B cell (primary cell): ENCODE measurements around the gene TRERF1. TPM values are rescaled to one million over a fixed set of nuclear protein-coding genes. Genes with fewer than 3 reads are reported as not detected.
A peak's percentile ranks its signal among the peaks of the same experiment; 100 is the strongest.

Experiments
- ATAC-seq: fragments of 200-7000 bp; cut with Tn5 transposase; one replicate; pipeline ENCODE4 v1.10.0; 2021; ENCODE audit warnings: low read depth, mild to moderate bottlenecking, moderate number of reproducible peaks, moderate library complexity
- CTCF ChIA-PET: fragments of 350-600 bp; sonication (Branson Sonifier 250); formaldehyde crosslinking; loops from one replicate; lab custom pipeline; 2021; ENCODE audit warnings: antibody characterized with exemption, inconsistent platforms; lab: Charles Lee
- POLR2A ChIA-PET: fragments of 350-600 bp; sonication (Branson Sonifier 250); formaldehyde crosslinking; loops from one replicate; lab custom pipeline; 2021; ENCODE audit warnings: antibody characterized with exemption; lab: Charles Lee
- DNase-seq: peaks from one replicate; pipeline ENCODE4 v3.0.0; 2013
- H2AFZ ChIP-seq: 2 replicates; pipeline ENCODE4 v1.6.1; 2012; ENCODE audit warnings: mild to moderate bottlenecking, low read depth, low read length; ENCODE audit not compliant: insufficient read depth, poor library complexity, severe bottlenecking
- H3K27ac ChIP-seq, 2 donors: 1 replicate in 1 of 2; 2 replicates in 1 of 2; pipeline ENCODE4 v1.5.1; 2012 to 2013; ENCODE audit warnings: low read length in 2 of 2, mild to moderate bottlenecking in 2 of 2, moderate library complexity in 1 of 2
- H3K27me3 ChIP-seq, 4 experiments: fragments of 200-600 bp in 1 of 4; sonication (generic) in 1 of 4; replicated peaks in 1 of 4; 1 replicate in 2 of 4; 2 replicates in 2 of 4; pipeline versions ENCODE4 v1.6.1 to v1.7.0; 2013 to 2016; ENCODE audit warnings: low read length in 3 of 4, mild to moderate bottlenecking in 2 of 4, mixed read lengths in 1 of 4, moderate library complexity in 1 of 4; ENCODE audit not compliant: insufficient read depth in 4 of 4, control insufficient read depth in 3 of 4; ENCODE audit errors: control extremely low read depth in 1 of 4
- H3K36me3 ChIP-seq, 2 experiments: replicated peaks in 1 of 2; 1 replicate in 1 of 2; 2 replicates in 1 of 2; pipeline versions ENCODE4 v1.6.1 to v1.7.1; 2013; ENCODE audit warnings: low read length in 1 of 2; ENCODE audit not compliant: insufficient read depth in 2 of 2, control insufficient read depth in 1 of 2; ENCODE audit errors: control extremely low read depth in 1 of 2, extremely low read depth in 1 of 2
- H3K4me1 ChIP-seq, 2 donors: fragments of 200-600 bp in 1 of 2; sonication (generic) in 1 of 2; 1 replicate in 1 of 2; 2 replicates in 1 of 2; pipeline versions ENCODE4 v1.5.1 to v1.6.1; 2013 to 2017; ENCODE audit warnings: low read length in 2 of 2; ENCODE audit not compliant: control insufficient read depth in 2 of 2, insufficient read depth in 2 of 2
- H3K4me2 ChIP-seq: replicated peaks from 2 replicates; pipeline ENCODE3; 2012; ENCODE audit warnings: mild to moderate bottlenecking, low read depth, low read length; ENCODE audit not compliant: poor library complexity, severe bottlenecking
- H3K4me3 ChIP-seq, 5 experiments: fragments of 200-600 bp in 1 of 5; sonication (generic) in 1 of 5; 1 replicate in 3 of 5; 2 replicates in 2 of 5; pipeline versions ENCODE4 v1.5.1 to v1.7.0; 2011 to 2016; ENCODE audit warnings: low read length in 4 of 5, mild to moderate bottlenecking in 4 of 5, low read depth in 2 of 5, control low read depth in 1 of 5, moderate library complexity in 1 of 5; ENCODE audit not compliant: insufficient read depth in 1 of 5; ENCODE audit errors: control extremely low read depth in 1 of 5, extremely low read depth in 1 of 5
- H3K79me2 ChIP-seq: fragments of 200-600 bp; sonication (generic); one replicate; pipeline ENCODE4 v1.6.0; 2016; ENCODE audit warnings: low read length; ENCODE audit not compliant: control insufficient read depth, insufficient read depth
- H3K9ac ChIP-seq: fragments of 200-600 bp; sonication (generic); 2 replicates; pipeline ENCODE4 v1.6.1; 2017; ENCODE audit warnings: mild to moderate bottlenecking, low read length, moderate library complexity
- H3K9me3 ChIP-seq, 3 donors: one replicate each; pipeline versions ENCODE4 v1.6.1 to v1.7.1; 2013; ENCODE audit warnings: low read length in 2 of 3; ENCODE audit not compliant: control insufficient read depth in 2 of 3, insufficient read depth in 1 of 3; ENCODE audit errors: control extremely low read depth in 1 of 3
- H4K20me1 ChIP-seq: 2 replicates; pipeline ENCODE4 v1.6.0; 2012; ENCODE audit warnings: mild to moderate bottlenecking, low read length; ENCODE audit not compliant: insufficient read depth, control insufficient read depth, poor library complexity, severe bottlenecking
- H3K27ac Mint-ChIP-seq: one replicate; pipeline ENCODE4 v1.8.0; 2021; ENCODE audit warnings: mixed read lengths
- H3K27me3 Mint-ChIP-seq: one replicate; pipeline ENCODE4 v1.8.0; 2021; ENCODE audit warnings: mixed read lengths
- H3K4me1 Mint-ChIP-seq: one replicate; pipeline ENCODE4 v1.8.0; 2021; ENCODE audit warnings: mixed read lengths
- H3K4me3 Mint-ChIP-seq: one replicate; pipeline ENCODE4 v1.8.0; 2021; ENCODE audit warnings: mixed read lengths
- H3K9me3 Mint-ChIP-seq: one replicate; pipeline ENCODE4 v1.8.0; 2022; ENCODE audit warnings: mixed read lengths; ENCODE audit not compliant: insufficient read depth
- CTCF ChIP-seq: fragments of 200-600 bp; IDR thresholded peaks from one replicate; pipeline ENCODE4 v1.8.0; 2022; ENCODE audit warnings: antibody characterized with exemption, mild to moderate bottlenecking
- EZH2 ChIP-seq: IDR thresholded peaks from 2 replicates; pipeline ENCODE4 v1.6.1; 2012; ENCODE audit warnings: borderline replicate concordance, low read depth, mild to moderate bottlenecking, moderate library complexity, low read length; ENCODE audit not compliant: insufficient read depth, poor library complexity, severe bottlenecking
- WGBS: methylation state at CpG from one replicate; pipeline ENCODE4 v1.1.5; 2013; ENCODE audit warnings: missing lambda C conversion rate; ENCODE audit not compliant: insufficient coverage; 5-methylcytosine and 5-hydroxymethylcytosine counted together
- intact Hi-C: fragments of 100-400 bp; cut with micrococcal nuclease; formaldehyde crosslinking; loops from one replicate; pipeline ENCODE4 v1.10.0; 2022
- polyA plus RNA-seq: library from polyadenylated mRNA; depleted of rRNA; stranded (reverse); fragments of >200 nt; gene quantifications from 2 replicates; pipeline ENCODE4 v1.2.3, GENCODE V29; 2012
- total RNA-seq, 2 donors: library from RNA; stranded (reverse); fragments of 120-200 nt in 1 of 2; gene quantifications; 1 replicate in 1 of 2; 2 replicates in 1 of 2; pipeline versions ENCODE4 v1.2.3 to v1.2.4, GENCODE V29; 2013 to 2022

TRERF1 gene
- total and polyA plus RNA-seq, 2 donors (not counting 1 experiment from before 2014, with no cell fraction given), result 3.5 to 6.7 TPM

GRCh38 chr6:42453031-42453653, 1.4 kb upstream of the TRERF1 start:
- peak overlapping the region; percentile 98 for H3K4me3 Mint-ChIP-seq
- WGBS, result under 1% methylated on average over 42 of the region's 57 CpGs
- H3K27ac Mint-ChIP-seq, result no peak overlapping the region
- no peaks in the 10 kb centered on the region for H3K9me3 Mint-ChIP-seq
- no peaks in the 10 kb centered on the region for H4K20me1 ChIP-seq
- H3K27ac ChIP-seq, result no peak overlapping the region
- H3K79me2 ChIP-seq, result no peaks in the 10 kb centered on the region
- POLR2A ChIA-PET, result interaction anchor here (0.7 to 1.8 kb wide), 2 partner anchors 86 to 94 kb away, joined by 4 to 5 read pairs; no protein-coding TSS in a partner anchor
- peaks cover 14% of the 10 kb centered on the region for H3K27me3 Mint-ChIP-seq
- peak overlapping the region; percentile 90 for H2AFZ ChIP-seq
- no peaks in the 10 kb centered on the region for H3K9me3 ChIP-seq
- DNase-seq (peak; percentile 65), ATAC-seq (peak; percentile 65)
- H3K4me3 ChIP-seq, result peak overlapping the region; percentile 44 to 71 (median 68)
- no peaks in the 10 kb centered on the region for H3K36me3 ChIP-seq
- TF ChIP-seq CTCF, result no peak
- TF ChIP-seq EZH2, result no peak
- intact Hi-C loops, result loop anchor here (10.0 kb wide), 2 partner anchors 58 to 92 kb away; no protein-coding TSS in a partner anchor
- H3K27me3 ChIP-seq, result peaks cover 0 to 44% (median 8%) of the 10 kb centered on the region in 4 experiments
- H3K4me2 ChIP-seq, result peak overlapping the region; percentile 82
- H3K4me1 ChIP-seq, result peaks cover 28 to 32% of the 10 kb centered on the region in 2 donors
- CTCF ChIA-PET, result interaction anchor here (1.3 to 2.1 kb wide), 3 partner anchors 79 to 192 kb away, joined by 4 to 7 read pairs (median 7); no protein-coding TSS in a partner anchor
- peak overlapping the region; percentile 61 for H3K9ac ChIP-seq
- H3K4me1 Mint-ChIP-seq, result peaks cover 40% of the 10 kb centered on the region
